Astrocyte (in vitro differentiated cells and primary cell): ENCODE results near the gene COL23A1. TPM values are rescaled to one million over a fixed set of nuclear protein-coding genes. Genes with fewer than 3 reads are reported as not detected.

Experiments
- DNase-seq: peaks from one replicate; pipeline ENCODE4 v3.0.0-alpha.2; 2010; ENCODE audit warnings: low read depth
- FAIRE-seq: peaks from 2 replicates; lab custom pipeline; 2011; peaks lifted over from hg19 to GRCh38; lab: Jason Lieb, UNC
- H2AFZ ChIP-seq: 2 replicates; pipeline ENCODE4 v1.6.0; 2012; ENCODE audit warnings: low read depth, low read length, inconsistent platforms
- H3K27ac ChIP-seq: 2 replicates; pipeline ENCODE4 v1.5.1; 2011; ENCODE audit warnings: low read depth, low read length, inconsistent platforms
- H3K27me3 ChIP-seq: 2 replicates; pipeline ENCODE4 v1.6.0; 2011; ENCODE audit warnings: low read length, inconsistent platforms; ENCODE audit not compliant: insufficient read depth
- H3K36me3 ChIP-seq: 2 replicates; pipeline ENCODE4 v1.5.1; 2011; ENCODE audit warnings: low read length, inconsistent platforms; ENCODE audit not compliant: insufficient read depth
- H3K4me1 ChIP-seq: 2 replicates; pipeline ENCODE4 v1.5.1; 2011; ENCODE audit warnings: low read length, inconsistent platforms; ENCODE audit not compliant: insufficient read depth
- H3K4me2 ChIP-seq: 2 replicates; pipeline ENCODE4 v1.6.0; 2012; ENCODE audit warnings: low read length, inconsistent platforms
- H3K4me3 ChIP-seq: 2 replicates; pipeline ENCODE4 v1.5.1; 2011; ENCODE audit warnings: low read depth, mild to moderate bottlenecking, low read length, inconsistent platforms; ENCODE audit not compliant: insufficient read depth
- H3K79me2 ChIP-seq: 2 replicates; pipeline ENCODE4 v1.6.0; 2012; ENCODE audit warnings: mild to moderate bottlenecking, low read length, inconsistent platforms; ENCODE audit not compliant: insufficient read depth
- H3K9ac ChIP-seq: 2 replicates; pipeline ENCODE4 v1.6.0; 2012; ENCODE audit warnings: mild to moderate bottlenecking, low read length, inconsistent platforms
- H3K9me3 ChIP-seq: 2 replicates; pipeline ENCODE4 v1.5.1; 2012; ENCODE audit warnings: low read depth, mild to moderate bottlenecking, low read length, inconsistent platforms; ENCODE audit not compliant: insufficient read depth
- H4K20me1 ChIP-seq: 2 replicates; pipeline ENCODE4 v1.6.0; 2012; ENCODE audit warnings: low read length, inconsistent platforms; ENCODE audit not compliant: insufficient read depth
- H3K27ac Mint-ChIP-seq: one replicate; pipeline ENCODE4 v1.8.0; 2021; ENCODE audit warnings: mild to moderate bottlenecking, mixed read lengths; ENCODE audit not compliant: unreplicated experiment
- H3K27me3 Mint-ChIP-seq: one replicate; pipeline ENCODE4 v1.8.0; 2021; ENCODE audit warnings: low read depth, mixed read lengths; ENCODE audit not compliant: unreplicated experiment
- H3K36me3 Mint-ChIP-seq: one replicate; pipeline ENCODE4 v1.8.0; 2021; ENCODE audit warnings: low read depth, mixed read lengths; ENCODE audit not compliant: unreplicated experiment
- H3K4me1 Mint-ChIP-seq: one replicate; pipeline ENCODE4 v1.8.0; 2021; ENCODE audit warnings: low read depth, mixed read lengths; ENCODE audit not compliant: unreplicated experiment
- H3K4me3 Mint-ChIP-seq: one replicate; pipeline ENCODE4 v1.8.0; 2021; ENCODE audit warnings: mild to moderate bottlenecking, moderate library complexity, mixed read lengths; ENCODE audit not compliant: unreplicated experiment
- H3K9me3 Mint-ChIP-seq: one replicate; pipeline ENCODE4 v1.8.0; 2021; ENCODE audit warnings: mild to moderate bottlenecking, mixed read lengths; ENCODE audit not compliant: unreplicated experiment
- EZH2 ChIP-seq: IDR thresholded peaks from 2 replicates; pipeline ENCODE4 v1.6.1; 2012; ENCODE audit warnings: mild to moderate bottlenecking, low read length, inconsistent platforms; ENCODE audit not compliant: insufficient read depth
- total RNA-seq: library from RNA; stranded (reverse); gene quantifications from 2 replicates; pipeline ENCODE4 v1.2.1, GENCODE V29; 2021
- TF ChIP-seq, protein P1 (sequence below): IDR thresholded peaks from 2 replicates; pipeline ENCODE4 v1.5.1; 2011; ENCODE audit warnings: low read depth, mild to moderate bottlenecking, inconsistent platforms, low read length, moderate library complexity; ENCODE audit not compliant: insufficient read depth

The COL23A1 gene
- total RNA-seq, 1 donor from 2014 or later, result 0.16 TPM

GRCh38 chr5:178288401-178289368, 301.5 kb downstream of the COL23A1 start:
- no peaks in the 10 kb centered on the region for H3K4me1 Mint-ChIP-seq
- no peak for FAIRE-seq
- peaks cover 74% of the 10 kb centered on the region for H3K27me3 Mint-ChIP-seq
- no peaks in the 10 kb centered on the region for H4K20me1 ChIP-seq
- no peak for DNase-seq
- no peaks in the 10 kb centered on the region for H3K79me2 ChIP-seq
- no peaks in the 10 kb centered on the region for H3K4me1 ChIP-seq
- no peak for TF ChIP-seq EZH2
- H3K4me2 ChIP-seq, result no peak overlapping the region
- H3K9ac ChIP-seq, result no peak overlapping the region
- H2AFZ ChIP-seq, result no peak overlapping the region
- no peaks in the 10 kb centered on the region for H3K36me3 ChIP-seq
- H3K9me3 ChIP-seq, result peaks cover 4% of the 10 kb centered on the region
- H3K27ac ChIP-seq, result no peak overlapping the region
- H3K9me3 Mint-ChIP-seq, result peaks cover 4% of the 10 kb centered on the region
- no peaks in the 10 kb centered on the region for H3K36me3 Mint-ChIP-seq
- no peak overlapping the region for H3K4me3 ChIP-seq
- H3K4me3 Mint-ChIP-seq, result no peak overlapping the region
- no peaks in the 10 kb centered on the region for H3K27me3 ChIP-seq
- no peak overlapping the region for H3K27ac Mint-ChIP-seq

DNA sequence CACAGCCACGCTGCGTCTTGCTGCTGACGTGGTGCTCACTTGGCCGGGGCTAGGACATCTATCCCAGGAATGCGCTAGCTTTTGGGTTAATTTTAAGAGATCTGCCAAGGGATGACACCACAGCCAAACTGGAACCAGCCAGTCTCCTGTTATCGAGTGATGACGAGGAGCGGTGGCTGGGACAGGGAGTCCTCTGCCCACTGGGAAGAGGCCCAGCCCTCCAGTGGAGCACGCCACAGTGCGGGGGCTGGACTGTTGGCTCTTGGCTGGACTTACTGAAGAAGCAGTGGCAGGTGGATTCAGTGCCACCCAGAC, 302.4 kb downstream of the COL23A1 start:
- H3K27ac Mint-ChIP-seq, result no peak overlapping the region
- Histone ChIP-seq H3K9me3 (peaks cover 4% of the 10 kb centered on the region), H3K27me3 (no peaks in the 10 kb centered on the region), H3K4me2 (no peak overlapping the region), H3K9ac (no peak overlapping the region), H4K20me1 (no peaks in the 10 kb centered on the region), H3K4me1 (no peaks in the 10 kb centered on the region), H2AFZ (no peak overlapping the region), H3K4me3 (no peak overlapping the region), H3K27ac (no peak overlapping the region), H3K79me2 (no peaks in the 10 kb centered on the region), H3K36me3 (no peaks in the 10 kb centered on the region)
- peaks cover 71% of the 10 kb centered on the region for H3K27me3 Mint-ChIP-seq
- no peak overlapping the region for H3K4me3 Mint-ChIP-seq
- TF ChIP-seq, protein P1, sequence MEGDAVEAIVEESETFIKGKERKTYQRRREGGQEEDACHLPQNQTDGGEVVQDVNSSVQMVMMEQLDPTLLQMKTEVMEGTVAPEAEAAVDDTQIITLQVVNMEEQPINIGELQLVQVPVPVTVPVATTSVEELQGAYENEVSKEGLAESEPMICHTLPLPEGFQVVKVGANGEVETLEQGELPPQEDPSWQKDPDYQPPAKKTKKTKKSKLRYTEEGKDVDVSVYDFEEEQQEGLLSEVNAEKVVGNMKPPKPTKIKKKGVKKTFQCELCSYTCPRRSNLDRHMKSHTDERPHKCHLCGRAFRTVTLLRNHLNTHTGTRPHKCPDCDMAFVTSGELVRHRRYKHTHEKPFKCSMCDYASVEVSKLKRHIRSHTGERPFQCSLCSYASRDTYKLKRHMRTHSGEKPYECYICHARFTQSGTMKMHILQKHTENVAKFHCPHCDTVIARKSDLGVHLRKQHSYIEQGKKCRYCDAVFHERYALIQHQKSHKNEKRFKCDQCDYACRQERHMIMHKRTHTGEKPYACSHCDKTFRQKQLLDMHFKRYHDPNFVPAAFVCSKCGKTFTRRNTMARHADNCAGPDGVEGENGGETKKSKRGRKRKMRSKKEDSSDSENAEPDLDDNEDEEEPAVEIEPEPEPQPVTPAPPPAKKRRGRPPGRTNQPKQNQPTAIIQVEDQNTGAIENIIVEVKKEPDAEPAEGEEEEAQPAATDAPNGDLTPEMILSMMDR, result no peak
- TF ChIP-seq EZH2, result no peak
- peaks cover 4% of the 10 kb centered on the region for H3K9me3 Mint-ChIP-seq
- FAIRE-seq (no peak), DNase-seq (no peak)
- no peaks in the 10 kb centered on the region for H3K36me3 Mint-ChIP-seq
- H3K4me1 Mint-ChIP-seq, result no peaks in the 10 kb centered on the region

GRCh38 chr5:178287091-178287790, 303.0 kb downstream of the COL23A1 start:
- H3K27ac Mint-ChIP-seq, result no peak overlapping the region
- no peak for DNase-seq

More at GRCh38 chr5:178287091-178287790, 303.0 kb downstream of the COL23A1 start:
- TF ChIP-seq, protein P1, result no peak
- TF ChIP-seq EZH2, result no peak
- Mint-ChIP-seq H3K27me3 (peaks cover 69% of the 10 kb centered on the region), H3K36me3 (no peaks in the 10 kb centered on the region), H3K4me3 (no peak overlapping the region), H3K4me1 (no peaks in the 10 kb centered on the region), H3K9me3 (peaks cover 4% of the 10 kb centered on the region)
- H3K36me3 ChIP-seq, result no peaks in the 10 kb centered on the region
- no peaks in the 10 kb centered on the region for H3K27me3 ChIP-seq
- no peak overlapping the region for H3K27ac ChIP-seq
- H3K9me3 ChIP-seq, result peaks cover 4% of the 10 kb centered on the region
- no peaks in the 10 kb centered on the region for H3K79me2 ChIP-seq
- H3K4me2 ChIP-seq, result no peak overlapping the region
- H3K4me1 ChIP-seq, result no peaks in the 10 kb centered on the region
- no peak overlapping the region for H3K9ac ChIP-seq
- no peak for FAIRE-seq
- no peak overlapping the region for H3K4me3 ChIP-seq
- H4K20me1 ChIP-seq, result no peaks in the 10 kb centered on the region
- H2AFZ ChIP-seq, result no peak overlapping the region
